Naive B cell (primary cell): ENCODE data around the gene CRISP1. TPM values are rescaled to one million over a fixed set of nuclear protein-coding genes. Genes with fewer than 3 reads are reported as not detected.
"Not testable (repeated sequence)": the region's sequence is repeated elsewhere in the genome, so short reads cannot be mapped to it uniquely, and the experiment has no call there.

ENCODE experiments used
- ATAC-seq, 2 donors: fragments of 150-1000 bp; cut with Tn5 transposase; 2 replicates each; pipeline ENCODE4 v1.10.0; 2021; ENCODE audit warnings: low read depth in 2 of 2, mild to moderate bottlenecking in 2 of 2, moderate library complexity in 2 of 2
- DNase-seq: peaks from one replicate; pipeline ENCODE4 v3.0.0; 2022
- H3K27ac Mint-ChIP-seq, 6 donors: one replicate each; pipeline ENCODE4 v1.8.0; 2020 to 2022; ENCODE audit warnings: mild to moderate bottlenecking in 6 of 6, mixed read lengths in 6 of 6, moderate library complexity in 5 of 6, inconsistent platforms in 2 of 6
- H3K27me3 Mint-ChIP-seq, 3 donors: one replicate each; pipeline ENCODE4 v1.8.0; 2021 to 2022; ENCODE audit warnings: mixed read lengths in 3 of 3, mild to moderate bottlenecking in 1 of 3
- H3K36me3 Mint-ChIP-seq, 2 donors: one replicate each; pipeline ENCODE4 v1.8.0; 2020 to 2022; ENCODE audit warnings: mixed read lengths in 2 of 2, inconsistent platforms in 1 of 2, mild to moderate bottlenecking in 1 of 2
- H3K4me1 Mint-ChIP-seq, 3 donors: one replicate each; pipeline ENCODE4 v1.8.0; 2020 to 2022; ENCODE audit warnings: mixed read lengths in 3 of 3, inconsistent platforms in 1 of 3, mild to moderate bottlenecking in 1 of 3, moderate library complexity in 1 of 3
- H3K4me3 Mint-ChIP-seq, 8 donors: one replicate each; pipeline ENCODE4 v1.8.0; 2020 to 2022; ENCODE audit warnings: mild to moderate bottlenecking in 8 of 8, mixed read lengths in 8 of 8, moderate library complexity in 8 of 8, inconsistent platforms in 2 of 8
- H3K9me3 Mint-ChIP-seq, 7 donors: one replicate each; pipeline ENCODE4 v1.8.0; 2020 to 2022; ENCODE audit warnings: mixed read lengths in 7 of 7, mild to moderate bottlenecking in 5 of 7, inconsistent platforms in 2 of 7, moderate library complexity in 1 of 7
- polyA plus RNA-seq, 6 donors: library from polyadenylated mRNA; unstranded; fragments of 300-500 nt; fragmentation: Illumina TruSeq; gene quantifications; one replicate each; pipeline ENCODE4 v1.2.3, GENCODE V29; 2021; ENCODE audit warnings: low read depth in 6 of 6

CRISP1 gene
- polyA plus RNA-seq, 6 donors from 2014 or later = not detected

DNA sequence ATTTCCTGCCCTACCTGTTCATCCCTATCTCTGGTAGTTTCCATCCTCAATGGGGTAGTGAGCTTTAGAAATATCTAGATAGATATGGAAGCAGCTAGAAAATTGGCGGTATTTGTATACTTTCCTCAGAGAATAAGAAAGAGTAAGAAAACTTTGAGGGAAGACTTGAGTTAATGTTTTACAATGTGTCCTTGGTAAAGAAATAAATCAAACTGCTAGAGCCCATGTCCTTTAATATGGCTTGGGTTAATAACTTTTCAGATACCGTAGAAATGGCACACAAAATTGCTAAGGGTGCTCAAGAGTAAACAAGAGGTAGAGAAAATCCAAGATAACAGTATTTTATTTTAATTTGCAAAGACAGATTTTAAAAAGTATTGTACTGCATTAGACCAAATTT is 51.2 kb downstream of the CRISP1 start:
- H3K9me3 Mint-ChIP-seq = peaks cover 0 to 8% (median 2%) of the 10 kb centered on the region in 7 donors
- ATAC-seq (no peak), DNase-seq (no peak)
- no peaks in the 10 kb centered on the region for H3K27me3 Mint-ChIP-seq
- H3K36me3 Mint-ChIP-seq = no peaks in the 10 kb centered on the region
- H3K4me1 Mint-ChIP-seq = no peaks in the 10 kb centered on the region
- H3K27ac Mint-ChIP-seq = no peak overlapping the region
- no peak overlapping the region for H3K4me3 Mint-ChIP-seq

GRCh38 chr6:49813248-49813647 is 53.1 kb downstream of the CRISP1 start:
- Mint-ChIP-seq H3K27me3 (no peaks in the 10 kb centered on the region), H3K4me3 (no peak overlapping the region), H3K36me3 (no peaks in the 10 kb centered on the region), H3K4me1 (no peaks in the 10 kb centered on the region), H3K27ac (no peak overlapping the region), H3K9me3 (peaks cover 0 to 8% (median 6%) of the 10 kb centered on the region in 7 donors)
- DNase-seq (no peak), ATAC-seq (no peak)

- no peak for ATAC-seq
- no peak overlapping the region for H3K27ac Mint-ChIP-seq
- no peaks in the 10 kb centered on the region for H3K36me3 Mint-ChIP-seq
- DNase-seq = no peak
- no peaks in the 10 kb centered on the region for H3K4me1 Mint-ChIP-seq
- H3K27me3 Mint-ChIP-seq = no peaks in the 10 kb centered on the region
- H3K4me3 Mint-ChIP-seq = no peak overlapping the region
- peaks cover 5 to 13% (median 9%) of the 10 kb centered on the region in 7 donors for H3K9me3 Mint-ChIP-seq
These were observed 60.2 kb downstream of the CRISP1 start for GRCh38 chr6:49806145-49806544.

- H3K27me3 Mint-ChIP-seq = no peaks in the 10 kb centered on the region
- no peaks in the 10 kb centered on the region for H3K36me3 Mint-ChIP-seq
- H3K9me3 Mint-ChIP-seq = peaks cover 5 to 13% (median 8%) of the 10 kb centered on the region in 7 donors
- H3K27ac Mint-ChIP-seq = no peak overlapping the region
- no peak overlapping the region for H3K4me3 Mint-ChIP-seq
- DNase-seq (no peak), ATAC-seq (no peak)
- H3K4me1 Mint-ChIP-seq = no peaks in the 10 kb centered on the region
These were observed 61.1 kb downstream of the CRISP1 start for GRCh38 chr6:49805246-49805645.

- H3K4me3 Mint-ChIP-seq = no peak overlapping the region
- H3K9me3 Mint-ChIP-seq = peaks cover 1 to 9% (median 6%) of the 10 kb centered on the region in 7 donors
- H3K27me3 Mint-ChIP-seq = no peaks in the 10 kb centered on the region
- H3K27ac Mint-ChIP-seq = no peak overlapping the region
- DNase-seq (no peak), ATAC-seq (no peak)
- no peaks in the 10 kb centered on the region for H3K36me3 Mint-ChIP-seq
- no peaks in the 10 kb centered on the region for H3K4me1 Mint-ChIP-seq
These were observed 64.8 kb downstream of the CRISP1 start for GRCh38 chr6:49801525-49801924.

GRCh38 chr6:49799090-49799489 is 67.2 kb downstream of the CRISP1 start:
- no peaks in the 10 kb centered on the region for H3K27me3 Mint-ChIP-seq
- no peaks in the 10 kb centered on the region for H3K36me3 Mint-ChIP-seq
- H3K9me3 Mint-ChIP-seq = peaks cover 0 to 11% (median 4%) of the 10 kb centered on the region in 7 donors
- no peaks in the 10 kb centered on the region for H3K4me1 Mint-ChIP-seq
- ATAC-seq (no peak), DNase-seq (no peak)
- no peak overlapping the region for H3K27ac Mint-ChIP-seq
- no peak overlapping the region for H3K4me3 Mint-ChIP-seq

GRCh38 chr6:49796842-49797455 is 69.4 kb downstream of the CRISP1 start:
- not testable (repeated sequence) for H3K27me3 Mint-ChIP-seq, DNase-seq, H3K4me3 Mint-ChIP-seq, ATAC-seq, H3K4me1 Mint-ChIP-seq, H3K27ac Mint-ChIP-seq, H3K36me3 Mint-ChIP-seq
- H3K9me3 Mint-ChIP-seq = peaks cover 0 to 11% (median 4%) of the 10 kb centered on the region in 7 donors

DNA sequence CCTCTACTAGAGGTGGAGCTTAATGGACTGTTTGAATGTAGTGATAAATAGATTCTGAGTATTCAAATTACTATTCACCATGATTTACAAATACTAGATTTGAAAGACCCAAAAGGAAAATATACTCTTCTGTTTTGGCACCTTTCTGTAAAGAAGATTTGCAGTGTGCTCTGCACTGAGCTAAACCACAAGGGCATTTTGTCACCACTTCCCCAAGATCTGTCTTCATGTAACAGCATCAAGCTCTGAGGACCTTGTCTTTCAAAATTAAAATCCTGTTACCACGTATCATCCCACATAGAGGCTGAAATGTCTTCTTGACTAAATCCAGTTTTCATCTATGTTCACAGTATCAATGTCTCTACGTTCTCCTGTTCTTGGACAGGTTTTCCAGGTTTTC is 76.0 kb downstream of the CRISP1 start:
- no peaks in the 10 kb centered on the region for H3K36me3 Mint-ChIP-seq
- no peak for DNase-seq
- ATAC-seq = no peak
- H3K4me1 Mint-ChIP-seq = no peaks in the 10 kb centered on the region
- peaks cover 2 to 13% (median 4%) of the 10 kb centered on the region in 7 donors for H3K9me3 Mint-ChIP-seq
- H3K27me3 Mint-ChIP-seq = no peaks in the 10 kb centered on the region
- no peak overlapping the region for H3K27ac Mint-ChIP-seq
- no peak overlapping the region for H3K4me3 Mint-ChIP-seq

DNA sequence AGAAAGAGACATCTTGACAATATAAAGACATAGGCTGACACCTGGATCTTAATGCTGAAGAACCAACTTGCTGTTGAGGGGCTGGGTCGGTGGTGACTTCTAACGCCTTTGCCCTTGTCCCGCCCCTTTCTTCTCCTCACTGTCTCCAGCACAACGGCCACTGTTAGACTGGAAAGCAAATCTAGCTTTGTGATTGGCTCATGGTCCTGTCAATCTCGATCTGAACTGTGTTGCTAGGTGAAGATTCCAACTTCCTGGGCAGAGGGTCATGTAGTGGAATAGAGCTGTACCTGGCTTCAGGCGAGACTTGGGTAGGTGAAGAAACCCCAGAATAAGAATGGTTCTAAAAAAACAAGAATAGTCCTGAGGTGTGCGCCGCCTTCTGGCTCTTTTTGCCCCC is 79.2 kb downstream of the CRISP1 start, which contains the start of gene PGK2:
Gene PGK2, minus strand, starts transcription at position 110 of the 400 bp plus-strand sequence. Its CDS starts 98 bp downstream, at position 12.
- DNase-seq (no peak), ATAC-seq (no peak)
- Mint-ChIP-seq H3K9me3 (peaks cover 0 to 13% (median 2%) of the 10 kb centered on the region in 7 donors), H3K4me1 (no peaks in the 10 kb centered on the region), H3K36me3 (no peaks in the 10 kb centered on the region), H3K27me3 (no peaks in the 10 kb centered on the region), H3K4me3 (peak within 1 kb of the TSS in 1 of 8 donors; percentile 16), H3K27ac (no peak within 1 kb of the TSS)

DNA sequence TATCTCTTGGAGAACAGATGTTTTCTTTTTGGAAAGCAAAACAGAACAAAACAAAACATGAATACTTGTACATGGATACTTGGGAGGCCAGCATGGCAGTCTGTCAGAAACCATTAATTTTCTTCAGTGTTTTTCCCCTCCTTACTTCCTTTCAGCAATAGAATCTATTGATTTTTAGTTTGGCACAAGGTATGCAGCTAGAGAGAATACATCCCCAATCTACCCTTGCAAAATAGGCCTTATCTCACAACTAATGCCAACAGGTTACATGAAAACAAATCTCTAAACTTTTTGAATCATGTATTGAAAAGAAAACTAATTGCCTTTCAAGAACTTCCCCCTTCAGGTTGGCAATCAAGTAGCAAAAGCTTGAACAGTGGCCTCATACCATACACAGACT is 82.1 kb downstream of the CRISP1 start:
- H3K9me3 Mint-ChIP-seq = peaks cover 0 to 13% (median 0%) of the 10 kb centered on the region in 7 donors
- DNase-seq = no peak
- H3K4me1 Mint-ChIP-seq = no peaks in the 10 kb centered on the region
- no peaks in the 10 kb centered on the region for H3K36me3 Mint-ChIP-seq
- no peak overlapping the region for H3K27ac Mint-ChIP-seq
- no peak for ATAC-seq
- H3K27me3 Mint-ChIP-seq = no peaks in the 10 kb centered on the region
- no peak overlapping the region for H3K4me3 Mint-ChIP-seq

Other genes starting within 250 kb of the CRISP1 start
- not detected for gene RHAG, start 229.7 kb downstream of the CRISP1 start, polyA plus RNA-seq
- gene CRISP2, start 153.0 kb downstream of the CRISP1 start, polyA plus RNA-seq = not detected
- gene CRISP3, start 122.1 kb downstream of the CRISP1 start, polyA plus RNA-seq = not detected
- gene PGK2, start 79.2 kb downstream of the CRISP1 start, polyA plus RNA-seq = not detected
- not detected for gene DEFB114, start 97.6 kb upstream of the CRISP1 start, polyA plus RNA-seq
- gene DEFB113, start 103.1 kb upstream of the CRISP1 start, polyA plus RNA-seq = not detected
- gene DEFB110, start 155.5 kb upstream of the CRISP1 start, polyA plus RNA-seq = not detected
- gene DEFB112, start 183.4 kb upstream of the CRISP1 start, polyA plus RNA-seq = not detected